ENCODE data around the gene TCTN1. TPM values are rescaled to one million over a fixed set of nuclear protein-coding genes. Genes with fewer than 3 reads are reported as not detected.
"Not testable (repeated sequence)": the region's sequence is repeated elsewhere in the genome, so short reads cannot be mapped to it uniquely, and the experiment has no call there.

Gene TCTN1
- polyA plus RNA-seq, 1 donor, result 19.9 TPM

GRCh38 chr12:110638796-110639195 lies 24.9 kb downstream of the TCTN1 start:
- DNase-seq (ENCODE audit: low read depth), result no peak

DNA sequence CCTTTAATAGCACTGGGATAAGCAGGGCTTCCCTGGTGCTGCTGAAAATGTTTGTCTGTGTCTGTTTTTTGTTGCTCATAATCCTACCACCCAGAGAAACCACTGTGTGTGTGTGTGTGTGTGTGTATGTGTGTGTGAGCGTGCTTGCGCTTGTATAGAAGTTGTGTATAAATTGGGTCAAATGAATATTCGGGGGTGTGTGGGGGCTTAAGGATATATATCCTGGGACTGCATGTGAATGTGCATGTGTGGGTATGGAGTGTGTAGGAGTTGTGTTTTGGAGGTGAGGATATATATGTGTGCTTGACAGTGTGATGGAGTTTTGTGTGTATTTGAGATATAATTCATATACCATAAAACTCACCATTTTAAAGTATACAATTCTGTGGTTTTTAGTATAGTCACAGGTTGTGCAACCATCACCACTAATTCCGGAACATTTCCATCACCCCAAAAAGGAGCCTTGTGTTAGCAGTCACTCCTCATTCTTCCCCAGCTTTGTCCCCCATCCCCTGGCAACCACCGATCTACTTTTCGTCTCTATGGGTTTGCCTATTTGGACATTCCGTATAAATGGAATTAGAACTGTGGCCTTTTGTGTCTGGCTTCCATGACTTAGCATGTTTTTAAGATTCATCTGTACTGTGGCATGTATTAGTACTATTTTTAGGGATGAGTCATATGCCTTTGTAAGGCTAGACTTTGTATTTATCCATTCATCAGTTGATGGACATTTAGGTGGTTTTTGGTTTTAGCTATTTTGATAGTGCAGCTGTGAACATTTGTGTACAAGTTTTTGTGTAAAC lies 25.6 kb downstream of the TCTN1 start:
- no peak for DNase-seq (ENCODE audit: low read depth)

- no peak for DNase-seq (ENCODE audit: low read depth)
Measured at GRCh38 chr12:110640275-110641025, 26.5 kb downstream of the TCTN1 start.

- DNase-seq (ENCODE audit: low read depth), result no peak
Measured at GRCh38 chr12:110641521-110641920, 27.6 kb downstream of the TCTN1 start.

GRCh38 chr12:110647631-110648040 lies 33.7 kb downstream of the TCTN1 start:
- no peak for DNase-seq (ENCODE audit: low read depth)

DNA sequence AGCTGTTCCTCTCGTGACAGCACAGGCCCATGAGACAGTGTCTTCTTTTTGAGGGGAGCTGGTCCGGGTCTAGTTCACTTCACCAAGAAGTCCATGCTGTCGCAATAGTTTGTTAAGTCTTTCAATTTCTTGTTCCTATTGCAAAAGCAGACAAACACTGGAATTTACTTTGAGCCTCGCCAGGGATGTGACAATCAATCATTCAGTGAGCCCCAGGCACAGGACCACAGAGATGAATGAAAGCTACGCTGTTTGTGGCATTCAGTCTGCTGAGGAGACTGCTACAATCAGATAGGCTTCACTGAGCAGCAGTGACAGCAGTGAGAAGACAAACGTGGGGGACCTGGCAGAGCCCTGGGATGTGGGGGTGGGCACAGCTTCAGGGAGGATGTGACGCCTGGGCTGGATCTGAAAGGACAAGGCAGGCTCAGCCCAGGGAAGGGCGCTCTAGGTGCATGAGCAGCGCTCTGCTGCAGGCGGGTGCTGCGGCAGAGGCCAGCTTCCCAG lies 35.5 kb downstream of the TCTN1 start:
- no peak for DNase-seq (ENCODE audit: low read depth)

GRCh38 chr12:110654238-110654637 lies 40.3 kb downstream of the TCTN1 start:
- not testable (repeated sequence) for DNase-seq (ENCODE audit: low read depth)

GRCh38 chr12:110656071-110656655 lies 42.2 kb downstream of the TCTN1 start:
- no peak for DNase-seq (ENCODE audit: low read depth)

GRCh38 chr12:110657747-110658146 lies 43.8 kb downstream of the TCTN1 start:
- no peak for DNase-seq (ENCODE audit: low read depth)

DNA sequence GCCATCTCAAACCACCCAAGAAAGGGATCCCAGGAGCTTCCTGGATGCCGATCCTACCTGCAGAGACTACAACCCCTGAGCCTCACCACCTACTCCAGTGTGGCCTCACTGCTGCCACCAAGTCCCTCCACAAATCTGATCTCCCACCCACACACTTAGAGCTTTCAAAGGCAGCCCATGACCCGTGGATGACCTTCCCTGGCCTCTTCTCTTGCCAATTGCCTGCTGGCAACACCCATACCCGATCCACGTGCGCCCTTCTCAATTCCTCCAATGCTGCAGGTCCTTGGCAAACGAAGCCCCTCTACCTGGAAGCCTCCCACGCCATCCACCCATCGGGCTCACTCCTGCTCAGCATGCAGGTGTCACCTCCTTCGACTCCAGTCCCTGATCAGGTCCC lies 44.3 kb downstream of the TCTN1 start:
- DNase-seq (ENCODE audit: low read depth), result no peak

GRCh38 chr12:110658878-110659277 lies 44.9 kb downstream of the TCTN1 start:
- DNase-seq (ENCODE audit: low read depth), result no peak

GRCh38 chr12:110661337-110661972 lies 47.5 kb downstream of the TCTN1 start:
- no peak for DNase-seq (ENCODE audit: low read depth)

DNA sequence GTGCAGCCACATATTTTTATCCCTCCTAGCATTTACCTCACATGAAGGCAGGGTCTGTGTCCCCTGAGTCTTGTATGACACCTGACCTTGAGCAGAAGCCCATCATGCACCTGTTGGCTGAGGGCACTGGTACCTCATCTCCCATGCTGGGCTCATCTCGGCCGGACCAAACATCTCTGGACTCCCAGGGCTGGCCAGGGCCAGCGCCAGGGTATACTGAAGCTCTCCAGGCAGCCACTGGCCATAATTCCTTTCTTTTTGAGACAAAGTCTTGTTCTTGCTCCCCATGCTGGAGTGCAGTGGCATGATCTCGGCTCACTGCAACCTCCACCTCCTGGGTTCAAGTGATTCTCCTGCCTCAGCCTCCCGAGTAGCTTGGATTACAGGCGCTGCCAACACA lies 53.0 kb downstream of the TCTN1 start:
- no peak for DNase-seq (ENCODE audit: low read depth)

- no peak for DNase-seq (ENCODE audit: low read depth)
Measured at GRCh38 chr12:110667671-110668070, 53.7 kb downstream of the TCTN1 start.

- DNase-seq (ENCODE audit: low read depth), result no peak
Measured at GRCh38 chr12:110668480-110669192, 54.7 kb downstream of the TCTN1 start.

- DNase-seq (ENCODE audit: low read depth), result no peak
Measured at GRCh38 chr12:110669193-110669502, 55.2 kb downstream of the TCTN1 start.

GRCh38 chr12:110670161-110670701 lies 56.3 kb downstream of the TCTN1 start:
- DNase-seq (ENCODE audit: low read depth), result no peak

- DNase-seq (ENCODE audit: low read depth), result no peak
Measured at GRCh38 chr12:110676171-110676570, 62.2 kb downstream of the TCTN1 start.

- no peak for DNase-seq (ENCODE audit: low read depth)
Measured at GRCh38 chr12:110677206-110677911, 63.4 kb downstream of the TCTN1 start.

- DNase-seq (ENCODE audit: low read depth), result no peak
Measured at GRCh38 chr12:110677982-110678381, 64.1 kb downstream of the TCTN1 start.

DNA sequence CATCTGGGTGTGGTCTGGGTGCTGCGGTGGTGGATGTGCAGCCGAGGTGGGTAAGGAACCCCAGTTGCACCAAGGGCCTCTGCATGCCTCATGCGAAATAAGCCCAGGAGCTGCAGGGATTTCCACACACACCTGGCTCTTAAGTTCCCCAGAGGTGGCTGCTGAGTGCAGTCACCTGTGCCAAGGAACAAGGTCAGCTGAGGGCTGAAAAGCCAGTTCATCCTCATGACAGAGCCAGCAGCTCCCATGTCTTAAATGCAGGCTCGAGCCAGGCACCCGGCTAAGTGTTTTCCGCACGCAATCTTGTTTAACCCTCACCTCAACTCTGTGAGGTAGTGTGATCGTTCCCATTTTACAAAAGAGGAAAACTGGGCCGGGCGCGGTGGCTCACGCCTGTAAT lies 65.3 kb downstream of the TCTN1 start:
- no peak for DNase-seq (ENCODE audit: low read depth)

All from forelimb muscle (tissue), 1 donor.